GM11168 (cell line): Measurements from ENCODE around the gene TSPAN15.

ENCODE experiments used
- in situ Hi-C: fragments of 300-500 bp; cut with MboI; formaldehyde crosslinking; loops from one replicate; pipeline ENCODE4 v1.12.0; 2022; ENCODE audit warnings: low sequenced_read_pairs; ENCODE audit not compliant: unreplicated experiment

Gene TSPAN15

DNA sequence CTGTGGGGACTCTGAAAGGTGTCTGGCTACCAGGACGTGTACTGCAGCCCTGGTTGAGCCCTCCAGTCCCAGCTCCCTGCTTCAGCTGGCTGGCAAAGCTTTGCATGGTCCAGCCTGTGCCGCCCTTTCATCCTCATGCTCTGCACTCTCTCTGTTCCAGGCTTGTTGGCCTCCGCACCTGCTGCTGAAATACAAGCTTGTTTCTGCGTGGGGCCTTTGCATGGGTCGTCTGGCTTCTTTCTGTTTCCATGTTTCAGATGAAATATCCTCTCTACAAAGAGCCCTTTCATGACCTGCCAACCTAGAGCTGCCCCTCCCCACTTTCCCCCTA is 45.9 kb downstream of the TSPAN15 start:
- in situ Hi-C loops = no loop called here

DNA sequence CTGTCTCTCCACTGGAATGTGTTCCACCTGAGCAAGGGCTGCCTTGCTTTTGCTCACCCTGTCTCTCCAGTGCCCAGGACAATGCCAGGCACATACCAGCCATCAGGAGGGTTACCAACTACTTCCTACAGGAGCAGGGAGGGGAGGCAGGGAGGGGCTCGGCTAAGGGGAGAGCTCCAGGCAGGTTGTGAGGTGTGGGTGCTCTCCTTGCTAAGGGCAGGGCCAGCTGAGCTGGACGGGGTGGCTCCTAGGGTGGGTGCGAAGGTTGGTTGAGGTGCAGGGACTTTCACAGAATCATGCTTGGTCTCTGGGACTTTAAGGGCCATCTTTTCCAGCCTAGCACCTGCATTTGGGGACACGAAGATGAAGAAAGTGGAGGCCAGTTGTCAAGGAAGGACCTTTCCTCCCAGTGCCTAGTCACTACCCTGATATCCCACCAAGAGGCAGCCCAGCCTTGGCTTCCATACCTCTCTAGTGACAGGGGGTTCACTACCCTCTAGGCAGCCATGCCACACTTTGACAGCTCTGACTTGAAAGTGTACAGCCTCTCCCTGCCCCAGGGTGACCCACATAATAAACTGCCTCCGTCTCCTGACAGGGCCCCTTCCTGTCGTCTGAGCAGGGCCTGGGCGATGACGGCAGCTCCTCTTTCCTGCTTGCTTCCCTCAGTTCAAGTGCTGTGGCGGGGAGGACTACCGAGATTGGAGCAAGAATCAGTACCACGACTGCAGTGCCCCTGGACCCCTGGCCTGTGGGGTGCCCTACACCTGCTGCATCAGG is 46.5 kb downstream of the TSPAN15 start:
- in situ Hi-C loops = no loop called here

GRCh38 chr10:69498711-69499471 is 47.6 kb downstream of the TSPAN15 start:
- in situ Hi-C loops = no loop called here

GRCh38 chr10:69499726-69500689 is 48.7 kb downstream of the TSPAN15 start:
- in situ Hi-C loops = loop anchor here (10.0 kb wide), 1 partner anchor 85 kb away; the partner anchor contains the start of gene TACR2

- in situ Hi-C loops = loop anchor here (10.0 kb wide), 1 partner anchor 86 kb away; the partner anchor contains the start of gene TACR2
Measured at GRCh38 chr10:69500864-69501468, 49.7 kb downstream of the TSPAN15 start.

DNA sequence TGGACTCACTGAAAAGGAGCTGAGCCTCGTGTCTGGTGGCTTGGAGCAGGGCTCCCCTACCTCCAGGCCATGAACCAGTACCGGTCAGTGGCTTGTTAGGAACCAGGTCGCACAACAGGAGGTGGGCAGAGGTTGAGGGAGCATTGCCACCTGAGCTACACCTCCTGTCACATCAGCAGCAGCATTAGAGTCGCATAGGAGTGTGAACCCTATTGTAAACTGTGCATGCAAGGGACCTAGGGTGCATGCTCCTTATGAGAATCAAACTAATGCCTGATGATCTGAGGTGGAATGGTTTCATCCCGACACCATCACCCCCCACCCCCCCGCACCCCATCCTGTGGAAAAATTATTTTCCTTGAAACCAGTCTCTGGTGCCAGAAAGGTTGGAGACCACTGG is 50.4 kb downstream of the TSPAN15 start:
- in situ Hi-C loops = loop anchor here (10.0 kb wide), 1 partner anchor 87 kb away; the partner anchor contains the start of gene TACR2

DNA sequence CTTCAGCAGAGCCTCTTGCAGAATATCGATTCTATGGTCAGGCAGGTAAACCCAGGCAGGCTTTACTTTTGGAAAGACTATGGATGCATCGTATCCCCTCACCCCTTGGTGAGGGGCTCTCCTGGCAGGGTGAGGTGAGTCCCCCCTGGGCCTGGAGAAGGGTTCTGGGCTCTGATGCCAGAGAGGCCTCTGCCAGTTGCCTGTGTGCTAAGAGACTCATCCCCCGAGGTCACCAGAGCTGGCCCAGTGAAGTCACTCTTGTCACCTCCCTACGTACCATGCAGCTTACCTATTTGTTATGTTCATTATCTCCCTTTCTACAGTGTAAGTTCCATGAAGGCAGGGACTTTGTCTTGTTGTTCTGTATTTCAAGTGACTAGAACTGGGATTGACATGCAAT is 51.3 kb downstream of the TSPAN15 start:
- in situ Hi-C loops = loop anchor here (10.0 kb wide), 1 partner anchor 88 kb away; the partner anchor contains the start of gene TACR2

DNA sequence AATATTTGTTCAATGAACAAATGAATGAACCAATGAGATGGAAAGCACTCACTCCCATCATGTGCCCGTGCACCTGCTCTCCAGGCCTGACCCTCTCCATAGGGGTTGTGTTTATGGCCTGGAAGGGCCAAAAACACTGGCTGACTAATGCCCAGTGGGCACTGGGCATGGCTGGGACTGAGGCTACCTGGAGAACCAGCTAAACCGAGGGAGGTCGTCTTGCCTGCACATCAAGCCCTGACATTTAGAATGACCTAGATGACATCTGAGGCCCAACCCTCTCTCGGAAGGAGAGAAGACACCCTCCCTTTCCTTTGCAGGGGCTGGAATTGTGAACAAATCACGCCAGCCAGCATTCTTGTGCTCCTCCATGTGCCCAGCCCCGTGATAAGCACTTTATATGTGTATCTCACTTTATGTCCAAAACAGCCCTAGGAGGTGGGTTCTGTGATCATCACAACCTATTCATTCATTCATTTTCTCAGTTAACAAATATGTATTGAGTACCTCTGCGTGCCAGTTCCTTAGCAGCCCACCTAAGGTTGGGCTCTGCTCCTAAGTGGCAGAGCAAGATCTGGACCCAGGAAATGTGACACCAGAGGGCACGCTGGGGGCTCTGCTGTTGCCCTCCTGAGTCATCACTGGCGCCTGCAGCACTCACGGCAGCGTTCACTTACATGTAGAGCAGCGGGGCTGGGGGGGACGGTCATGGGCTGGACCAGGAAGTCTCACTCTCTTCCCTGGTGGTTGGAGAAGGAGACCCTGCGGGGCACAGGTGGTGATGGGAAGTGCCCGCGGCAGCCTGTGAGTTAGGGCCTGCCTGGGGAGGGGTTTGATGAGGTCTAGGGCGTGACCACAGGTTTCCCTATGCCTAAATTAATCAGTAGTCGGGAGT is 52.0 kb downstream of the TSPAN15 start:
- in situ Hi-C loops = loop anchor here (10.0 kb wide), 1 partner anchor 88 kb away; the partner anchor contains the start of gene TACR2

DNA sequence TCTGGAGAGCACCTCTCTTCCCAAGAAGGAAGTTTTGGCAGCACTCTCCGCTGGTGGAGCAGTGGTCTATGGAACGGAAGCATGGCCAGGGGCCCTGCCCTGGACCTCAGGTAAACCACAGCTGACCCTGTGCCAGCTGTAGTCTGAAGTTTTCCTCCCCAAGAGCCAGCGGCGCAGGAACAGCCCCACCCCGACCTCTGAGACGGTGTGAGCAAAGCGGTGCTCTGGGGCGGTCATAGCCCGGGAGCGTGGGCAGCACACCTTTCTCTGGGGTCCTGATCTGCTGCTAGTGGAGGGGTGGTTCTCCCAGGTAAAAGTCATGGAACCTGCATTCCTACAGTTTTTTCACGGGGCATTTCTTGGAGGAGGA is 52.6 kb downstream of the TSPAN15 start:
- in situ Hi-C loops = loop anchor here (10.0 kb wide), 1 partner anchor 89 kb away; the partner anchor contains the start of gene TACR2

DNA sequence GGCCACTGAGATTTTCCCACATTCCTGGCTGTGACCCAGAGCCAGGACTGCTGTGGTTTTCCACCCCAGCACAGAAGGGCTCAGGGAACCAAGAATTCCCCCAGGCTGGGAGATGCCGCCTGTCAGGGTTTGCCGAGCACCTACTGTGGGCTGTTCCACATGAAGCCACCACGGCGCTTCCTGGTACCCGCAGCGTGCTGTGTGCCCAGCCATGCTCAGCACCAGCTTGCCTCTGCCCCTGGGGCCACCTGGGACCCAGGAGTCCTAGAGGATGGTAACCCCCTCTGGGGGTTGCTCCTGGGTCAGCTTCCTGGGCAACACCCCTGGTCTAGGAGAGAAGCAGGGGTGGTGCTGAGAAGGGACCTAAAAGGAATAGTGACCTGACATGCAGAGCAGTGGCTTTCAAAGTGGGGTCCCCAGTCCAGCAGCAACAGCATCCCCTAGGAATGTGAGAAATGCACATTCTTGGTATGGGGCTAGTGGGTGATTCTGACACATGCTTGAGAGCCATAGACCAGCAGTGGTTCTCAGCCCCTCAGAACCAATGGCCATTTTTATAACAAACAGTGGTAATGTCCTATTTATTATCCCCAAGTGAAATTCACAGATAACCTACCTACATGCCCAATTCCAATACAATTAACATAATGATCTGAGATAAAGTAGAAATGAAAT is 53.4 kb downstream of the TSPAN15 start:
- in situ Hi-C loops = loop anchor here (10.0 kb wide), 1 partner anchor 90 kb away; the partner anchor contains the start of gene TACR2

GRCh38 chr10:69505636-69506318 is 54.5 kb downstream of the TSPAN15 start:
- in situ Hi-C loops = loop anchor here (10.0 kb wide), 1 partner anchor 91 kb away; the partner anchor contains the start of gene TACR2

DNA sequence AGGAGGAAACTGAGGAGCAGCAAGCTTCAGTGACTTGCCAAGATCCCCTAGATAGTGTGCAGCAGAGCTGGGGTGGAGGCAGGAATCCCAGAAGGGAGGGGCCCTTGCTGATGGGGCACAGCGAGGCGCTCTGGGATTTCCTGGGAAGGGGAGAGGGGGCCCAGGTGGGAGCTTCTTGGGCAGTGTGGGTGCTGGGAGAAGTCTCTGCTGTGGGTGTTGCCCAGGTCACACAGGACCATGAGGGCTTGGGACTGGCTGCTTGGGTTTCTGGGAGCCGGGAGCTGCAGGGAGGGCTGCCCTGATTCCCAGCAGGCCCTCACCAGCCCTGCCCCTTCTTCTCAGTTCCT is 55.2 kb downstream of the TSPAN15 start:
- in situ Hi-C loops = loop anchor here (10.0 kb wide), 1 partner anchor 92 kb away; the partner anchor contains the start of gene TACR2

GRCh38 chr10:69506834-69507713 is 55.8 kb downstream of the TSPAN15 start:
- in situ Hi-C loops = loop anchor here (10.0 kb wide), 1 partner anchor 92 kb away; the partner anchor contains the start of gene TACR2

DNA sequence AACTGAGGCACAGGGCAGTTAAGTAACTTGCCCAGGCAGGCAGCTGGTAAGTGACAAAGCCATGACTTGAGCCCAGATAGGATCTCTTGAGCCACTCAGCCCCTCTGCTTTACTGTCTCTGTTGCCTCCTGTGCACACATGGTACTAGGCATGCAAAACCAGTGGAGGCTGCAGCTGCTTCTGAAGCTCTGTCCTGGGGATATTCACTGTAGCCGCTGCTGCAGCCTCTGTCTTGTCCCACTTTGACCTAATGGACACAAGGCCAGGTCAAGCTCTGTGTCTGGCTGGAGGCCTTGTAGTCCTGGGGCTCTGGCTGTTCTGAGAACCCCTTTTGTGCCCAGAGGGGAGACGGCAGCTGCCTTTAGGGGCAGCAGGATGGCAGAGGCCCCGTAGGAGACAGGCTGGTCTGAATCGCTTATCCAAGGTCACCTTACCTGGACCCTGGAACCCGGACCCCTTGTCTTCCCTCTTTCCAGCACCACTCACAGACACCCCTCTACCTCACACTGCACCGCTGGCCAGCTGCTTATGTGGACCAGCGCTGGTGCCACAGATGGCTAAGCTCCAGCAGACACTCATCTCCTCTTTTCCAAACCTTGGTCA is 57.6 kb downstream of the TSPAN15 start:
- in situ Hi-C loops = loop anchor here (10.0 kb wide), 1 partner anchor 94 kb away; the partner anchor contains the start of gene TACR2

GRCh38 chr10:69512901-69513300 is 61.6 kb downstream of the TSPAN15 start:
- in situ Hi-C loops = no loop called here

DNA sequence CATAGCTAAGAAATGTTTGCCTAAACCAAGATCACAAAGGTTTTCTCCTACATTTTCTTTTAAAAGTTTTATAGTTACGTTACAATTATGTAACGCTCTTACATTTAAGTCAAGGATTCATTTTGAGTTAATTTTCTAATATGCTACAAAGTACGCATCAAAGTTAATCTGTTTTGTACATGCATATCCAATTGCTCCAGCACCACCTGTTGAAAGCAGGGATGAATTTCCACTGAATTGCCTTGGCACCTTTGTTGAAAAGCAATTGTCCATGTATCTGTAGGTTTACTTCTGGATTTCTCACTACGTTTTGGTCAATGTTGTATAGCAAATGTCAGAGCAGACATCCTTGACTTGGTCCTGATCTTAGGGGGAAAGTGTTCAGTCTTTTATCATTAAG is 62.4 kb downstream of the TSPAN15 start:
- in situ Hi-C loops = no loop called here
